HG03175 (cell line): ENCODE results near the gene C10orf120.

Experiments used
- ATAC-seq: cut with Tn5 transposase; IDR thresholded peaks from one replicate; pipeline ENCODE4 v1.9.1; 2021; ENCODE audit warnings: mild to moderate bottlenecking, moderate library complexity; ENCODE audit not compliant: unreplicated experiment

Gene C10orf120

DNA sequence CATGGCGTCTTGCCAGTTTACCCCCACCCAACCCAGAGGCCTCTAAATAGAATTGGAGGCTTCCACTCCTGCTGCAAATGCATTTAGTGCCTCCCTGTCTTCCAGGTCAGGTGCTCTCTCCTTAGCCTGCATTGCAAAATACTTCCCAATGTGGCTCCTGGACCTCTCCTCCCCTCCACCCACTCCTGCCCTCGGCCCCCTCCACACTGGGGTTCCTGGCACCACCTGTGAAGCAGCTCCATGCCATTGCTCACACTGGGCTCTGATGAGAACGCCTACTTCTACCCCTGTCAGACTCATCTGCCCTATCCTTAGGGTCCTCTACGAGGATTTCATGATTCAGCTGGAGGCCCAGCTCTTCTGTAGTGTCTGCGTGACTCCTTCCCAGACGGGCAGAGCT, 37.4 kb downstream of the C10orf120 start:
- no peak for ATAC-seq

DNA sequence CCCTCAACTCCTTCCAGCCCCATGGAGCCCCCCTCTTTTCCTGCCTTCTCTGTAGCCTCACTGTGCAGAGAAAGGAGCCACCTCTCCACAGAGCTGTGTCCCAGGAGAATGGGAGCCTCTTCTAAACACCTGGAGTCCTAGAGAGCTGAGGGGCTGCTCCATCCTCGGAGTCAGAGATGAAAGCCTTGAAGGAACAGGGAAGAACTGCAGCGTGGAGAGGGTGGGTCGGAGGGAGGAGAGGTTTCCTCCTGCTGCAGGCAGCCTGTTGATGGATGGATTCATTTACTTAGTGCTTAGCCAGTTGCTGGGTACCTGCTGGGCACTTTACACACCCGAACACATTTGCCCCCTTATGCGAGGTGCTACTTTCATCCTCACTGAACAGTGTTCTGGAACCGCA, 39.0 kb downstream of the C10orf120 start:
- ATAC-seq = no peak

DNA sequence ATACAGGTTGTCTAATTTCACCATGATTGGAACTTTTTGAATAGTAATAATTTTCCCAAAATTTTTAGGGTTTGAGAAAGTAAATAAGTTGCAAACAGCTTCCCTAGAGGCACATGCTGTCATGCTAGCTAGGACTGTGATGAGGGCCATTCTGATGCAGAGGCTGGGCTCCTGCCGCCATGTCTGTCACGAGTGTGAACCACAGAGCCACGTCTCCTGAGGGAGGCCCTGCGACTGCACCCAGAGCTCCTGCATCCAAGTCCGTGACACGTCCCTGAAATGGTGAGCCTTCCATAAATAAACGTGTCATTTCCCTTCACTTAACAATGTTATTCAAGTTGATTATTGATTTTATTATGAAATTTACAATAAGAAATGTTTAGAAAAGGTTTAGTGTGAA, 40.0 kb downstream of the C10orf120 start:
- ATAC-seq = no peak

DNA sequence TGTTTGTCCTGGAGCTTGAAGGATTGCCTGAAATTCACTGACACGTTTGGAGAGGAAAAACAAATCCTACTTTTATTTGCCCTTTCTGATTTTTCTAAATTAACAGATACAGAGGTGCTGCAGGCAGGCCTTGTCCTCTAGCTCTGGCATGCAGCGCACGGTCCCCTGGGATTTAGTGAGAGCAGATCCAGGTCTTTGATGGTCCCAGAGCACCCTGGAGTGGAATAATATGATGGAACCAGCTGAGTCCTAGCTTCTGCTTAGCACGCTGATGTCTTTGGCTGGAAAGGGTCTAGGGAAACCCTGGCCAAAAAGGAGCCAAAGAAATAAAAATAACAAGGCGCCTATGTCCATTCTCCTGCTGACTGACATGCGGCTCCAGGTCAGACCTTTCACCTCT, 40.5 kb downstream of the C10orf120 start:
- ATAC-seq = no peak

DNA sequence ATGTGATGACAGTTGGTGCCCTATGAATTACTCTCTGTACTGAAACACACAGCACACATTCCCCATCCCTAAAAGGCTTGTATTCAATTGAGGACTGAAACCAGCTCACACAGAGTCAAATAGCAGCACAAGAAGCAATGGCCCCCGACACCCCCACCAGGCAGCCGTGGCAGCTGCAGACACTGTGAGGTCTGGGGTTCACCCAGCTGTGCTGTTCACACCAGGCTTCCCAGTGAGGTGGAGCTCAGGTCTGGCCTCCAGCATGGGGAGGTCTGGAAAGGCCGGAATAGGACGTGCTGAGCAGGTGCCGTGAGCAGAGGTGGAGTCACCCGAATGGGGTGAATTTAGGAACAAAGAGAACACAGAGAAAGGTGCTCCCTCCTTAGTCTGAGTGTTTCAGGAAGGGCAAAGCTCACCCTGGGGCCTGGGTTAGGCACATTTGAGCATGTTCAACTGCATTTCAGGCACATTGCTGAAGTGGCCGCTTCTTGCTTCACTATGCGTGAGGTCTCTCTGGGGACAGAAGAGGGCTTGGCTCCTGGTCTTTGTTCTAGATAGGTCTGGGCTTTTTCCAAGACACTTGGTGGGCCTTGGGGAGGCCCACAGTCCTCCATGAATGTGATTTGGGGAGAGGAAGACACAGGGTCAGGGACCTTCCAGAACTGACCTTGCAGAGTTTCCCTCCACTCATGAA, 41.1 kb downstream of the C10orf120 start:
- no peak for ATAC-seq

DNA sequence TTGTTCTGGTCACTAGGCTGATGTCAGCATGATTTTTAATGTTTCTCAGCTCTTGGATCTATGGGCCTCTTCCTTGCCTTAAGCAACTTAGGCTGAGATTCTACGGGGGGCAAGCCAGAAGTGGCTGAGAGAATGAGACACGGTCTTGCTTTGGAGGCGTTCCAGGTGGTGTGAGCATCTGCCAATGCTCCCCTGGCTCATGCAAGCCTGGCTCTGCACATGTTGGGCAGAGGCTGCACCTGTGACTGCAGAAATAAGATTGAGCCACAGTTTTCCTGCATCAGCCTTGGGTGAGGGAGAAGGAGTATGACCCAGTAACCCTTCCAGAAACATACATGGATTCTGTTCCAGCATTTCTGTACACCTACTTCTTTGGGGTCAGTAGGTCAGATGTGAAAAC, 41.9 kb downstream of the C10orf120 start:
- no peak for ATAC-seq

DNA sequence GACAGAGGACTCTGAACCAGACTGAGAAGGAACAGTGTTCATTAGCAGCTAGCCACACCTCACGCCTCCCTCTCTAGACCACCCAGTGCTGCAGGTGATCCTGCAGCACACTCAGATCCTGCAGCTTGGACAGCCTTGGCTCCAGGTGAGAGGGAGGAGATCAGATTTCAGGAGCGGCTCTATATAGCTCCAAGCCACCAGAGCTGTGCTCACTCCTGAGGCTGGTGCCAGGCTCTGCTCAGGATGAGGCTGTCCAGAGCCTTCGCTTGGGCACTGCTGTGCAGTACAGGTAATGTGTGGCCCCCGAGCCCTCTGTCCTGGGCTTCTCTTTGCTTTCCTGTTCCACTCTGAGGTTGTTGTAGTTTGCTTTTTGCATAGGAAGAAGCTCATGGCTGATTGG, 42.4 kb downstream of the C10orf120 start:
- no peak for ATAC-seq

DNA sequence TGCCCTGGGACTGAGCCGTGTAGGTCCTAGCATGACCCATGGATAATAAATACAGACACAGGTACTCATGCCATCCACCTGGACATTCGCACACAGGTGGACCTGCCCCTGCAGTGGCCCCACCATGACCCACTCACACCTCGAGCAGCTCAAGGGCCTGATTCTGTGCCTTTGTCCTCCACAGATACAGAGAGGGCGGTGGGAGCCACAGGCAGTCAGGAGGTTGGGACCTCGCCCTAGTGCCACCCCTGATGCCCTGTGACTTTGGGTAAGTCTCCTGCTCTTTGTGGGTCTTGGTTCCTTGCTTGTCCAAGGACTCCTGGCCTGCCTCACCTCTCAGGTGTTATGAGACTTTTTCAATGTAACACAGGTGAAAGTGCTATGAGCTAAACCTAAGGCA, 42.9 kb downstream of the C10orf120 start:
- no peak for ATAC-seq

DNA sequence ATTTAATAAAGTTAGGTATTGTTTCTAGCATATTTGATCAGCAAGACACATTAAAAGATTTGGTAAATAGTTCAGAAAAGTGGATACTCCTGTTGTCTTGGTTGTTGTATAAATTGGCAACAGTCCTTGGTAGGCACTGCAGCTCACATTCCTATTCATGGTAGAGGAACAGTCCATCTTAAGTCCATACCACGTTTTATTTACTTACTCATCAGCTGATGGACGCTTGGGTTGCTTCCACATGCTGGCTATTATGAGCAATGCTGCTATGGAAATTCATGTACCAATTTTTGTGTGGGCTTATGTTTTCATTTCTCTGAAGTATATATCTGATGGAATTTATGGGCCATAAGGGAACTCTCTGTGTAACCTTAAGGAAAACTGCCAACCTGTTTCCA, 43.3 kb downstream of the C10orf120 start:
- ATAC-seq = no peak

DNA sequence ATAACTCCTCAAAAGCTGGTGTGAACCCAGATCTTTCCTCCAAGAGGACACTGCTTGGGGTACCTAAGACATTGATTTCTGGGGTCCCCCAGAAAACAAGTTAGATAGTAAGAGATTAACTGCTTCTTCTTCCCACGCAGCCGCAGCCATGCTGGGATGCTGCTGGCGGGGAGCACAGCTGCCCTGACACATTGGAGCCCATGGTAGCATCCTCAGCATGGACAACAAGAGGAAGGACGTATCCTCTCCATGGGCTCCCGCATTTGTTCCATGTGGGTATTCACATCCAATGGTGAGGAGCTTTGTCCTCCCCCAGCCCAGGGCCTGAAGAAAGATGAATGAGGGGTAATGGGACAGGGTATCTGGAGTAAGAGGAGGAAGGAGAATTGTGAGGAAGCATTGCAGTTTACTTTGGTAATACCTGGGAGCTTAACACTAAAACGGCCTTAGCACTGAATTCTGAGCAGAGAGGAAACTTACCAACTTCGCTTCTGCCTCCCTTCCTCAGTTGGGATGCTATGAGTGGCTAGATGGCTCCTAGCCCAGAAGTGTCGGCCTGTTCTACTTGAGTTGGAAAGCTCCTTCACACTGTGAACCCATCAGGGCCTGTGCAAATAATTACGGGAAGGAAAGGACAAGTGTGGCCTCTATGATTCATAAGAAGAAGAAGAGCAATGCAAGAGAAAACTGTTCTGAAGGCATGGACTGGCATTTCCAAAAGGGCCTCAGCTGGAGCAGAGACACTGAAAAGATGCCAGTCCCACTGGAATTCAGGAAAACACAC, 43.9 kb downstream of the C10orf120 start:
- ATAC-seq = no peak

DNA sequence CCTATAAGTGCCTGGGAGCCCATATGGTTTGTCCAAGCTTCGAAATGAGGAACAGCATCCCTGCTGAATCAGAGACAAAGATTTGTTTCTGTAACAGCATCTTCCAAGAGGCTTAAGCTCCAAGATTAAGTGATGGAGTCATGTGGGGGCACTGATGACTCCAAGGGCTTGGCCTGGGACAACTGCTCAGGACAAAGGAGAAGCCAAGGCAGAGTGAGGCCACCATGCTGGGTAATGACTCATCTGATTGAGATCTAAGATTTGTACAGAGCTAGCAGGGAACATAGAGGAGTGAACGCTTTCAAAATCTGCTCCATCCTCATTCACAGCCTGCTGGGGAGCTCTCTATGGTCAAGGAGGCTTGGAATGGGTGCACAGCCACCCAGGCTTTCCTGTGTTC, 49.3 kb downstream of the C10orf120 start:
- ATAC-seq = no peak

DNA sequence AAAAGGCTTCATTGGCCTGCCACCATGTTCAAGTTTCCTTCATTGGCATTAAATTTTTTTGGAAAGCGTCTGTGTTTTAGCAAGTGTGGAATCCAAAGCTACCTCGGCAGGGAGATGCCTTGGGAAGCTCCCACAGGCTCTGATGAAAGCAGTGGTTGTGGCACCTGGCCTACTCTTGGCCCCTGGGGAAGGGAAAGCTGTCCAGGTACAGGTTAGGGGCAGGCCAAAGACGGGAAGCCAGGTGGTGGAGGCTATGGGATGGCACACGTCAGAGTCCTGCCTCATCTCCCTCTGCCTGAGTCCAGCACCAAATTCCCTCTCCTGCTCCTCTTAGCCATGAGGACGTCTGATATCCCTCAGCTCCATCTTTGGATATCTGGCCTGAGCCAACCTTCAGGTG, 49.7 kb downstream of the C10orf120 start:
- ATAC-seq = no peak

DNA sequence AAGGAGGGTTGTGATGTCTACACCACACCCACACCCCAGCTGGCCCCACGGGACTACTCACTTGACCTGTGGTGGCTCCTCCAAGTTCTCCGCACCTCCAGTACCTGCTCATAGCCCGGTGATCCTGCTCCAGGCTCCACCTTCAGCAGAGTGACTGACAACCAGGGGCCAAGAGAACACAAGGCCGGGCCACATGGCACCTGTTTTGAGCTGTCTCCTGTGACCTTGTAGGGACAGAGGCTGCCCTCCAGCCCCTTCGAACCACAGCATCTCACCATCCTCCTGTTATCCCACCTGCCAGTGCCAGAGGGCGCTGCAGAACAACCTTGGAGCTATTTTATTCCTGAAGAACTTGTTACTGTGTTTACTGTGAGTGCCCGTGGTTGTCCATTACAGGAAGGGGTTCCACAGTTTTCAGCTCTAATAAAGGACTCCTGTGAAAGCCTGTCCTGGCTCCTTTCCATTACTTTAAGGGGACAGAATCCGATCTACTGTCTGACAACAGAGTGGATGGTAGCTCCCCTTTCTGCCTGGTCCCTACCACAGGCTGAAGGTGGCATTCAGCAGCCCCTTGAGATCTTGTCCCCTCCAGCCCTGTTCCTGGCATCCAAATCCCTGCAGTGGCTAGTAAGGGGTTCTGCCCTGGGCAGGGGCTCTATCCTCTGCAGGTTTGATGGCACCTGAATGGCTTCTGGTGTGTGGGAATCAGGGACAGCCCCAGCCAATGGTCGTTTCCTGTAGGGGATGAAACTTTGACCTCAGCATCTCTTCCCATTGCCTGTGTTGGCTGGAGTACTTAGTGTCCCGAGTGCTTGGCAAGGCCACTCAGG, 50.8 kb downstream of the C10orf120 start:
- ATAC-seq = no peak
